ENCODE data around the gene MOSMO.

The MOSMO gene

GRCh38 chr16:22075043-22075757 lies 67.3 kb downstream of the MOSMO start:
- no peak for DNase-seq (ENCODE audit: low read depth)
- TF ChIP-seq CTCF (conservative IDR thresholded peaks at IDR 0.05; ENCODE audit: low read length), result no peak
- H3K4me3 ChIP-seq (ENCODE audit: low read length), result no peak overlapping the region

GRCh38 chr16:22075776-22076175 lies 67.9 kb downstream of the MOSMO start:
- no peak for DNase-seq (ENCODE audit: low read depth)
- TF ChIP-seq CTCF (conservative IDR thresholded peaks at IDR 0.05; ENCODE audit: low read length), result no peak

GRCh38 chr16:22077700-22078313 lies 69.9 kb downstream of the MOSMO start:
- peak; percentile 60 for DNase-seq (ENCODE audit: low read depth)
- H3K4me3 ChIP-seq (ENCODE audit: low read length), result no peak overlapping the region
- peak; percentile 85 for TF ChIP-seq CTCF (conservative IDR thresholded peaks at IDR 0.05; ENCODE audit: low read length)

More at GRCh38 chr16:22075776-22076175, 67.9 kb downstream of the MOSMO start:
- H3K4me3 ChIP-seq (ENCODE audit: low read length), result no peak overlapping the region

GRCh38 chr16:22078656-22079055 lies 70.7 kb downstream of the MOSMO start:
- no peak for DNase-seq (ENCODE audit: low read depth)
- TF ChIP-seq CTCF (conservative IDR thresholded peaks at IDR 0.05; ENCODE audit: low read length), result no peak

GRCh38 chr16:22081050-22081449 lies 73.1 kb downstream of the MOSMO start:
- no peak for DNase-seq (ENCODE audit: low read depth)
- no peak overlapping the region for H3K4me3 ChIP-seq (ENCODE audit: low read length)
- no peak for TF ChIP-seq CTCF (conservative IDR thresholded peaks at IDR 0.05; ENCODE audit: low read length)

More at GRCh38 chr16:22078656-22079055, 70.7 kb downstream of the MOSMO start:
- no peak overlapping the region for H3K4me3 ChIP-seq (ENCODE audit: low read length)

GRCh38 chr16:22086440-22086839 lies 78.5 kb downstream of the MOSMO start:
- TF ChIP-seq CTCF (conservative IDR thresholded peaks at IDR 0.05; ENCODE audit: low read length), result no peak
- no peak overlapping the region for H3K4me3 ChIP-seq (ENCODE audit: low read length)
- DNase-seq (ENCODE audit: low read depth), result no peak

- H3K4me3 ChIP-seq (ENCODE audit: low read length), result no peak overlapping the region
- no peak for TF ChIP-seq CTCF (conservative IDR thresholded peaks at IDR 0.05; ENCODE audit: low read length)
- no peak for DNase-seq (ENCODE audit: low read depth)
Observed at GRCh38 chr16:22088642-22089041, 80.7 kb downstream of the MOSMO start.

All from AG10803 (cell line).